GM12873 (cell line): ENCODE results near the gene ASB9.

ENCODE experiments used
- CTCF ChIP-seq: IDR thresholded peaks from 2 replicates; pipeline ENCODE4 v1.5.1; 2012; ENCODE audit warnings: low read depth, mild to moderate bottlenecking, moderate library complexity, low read length, control low read depth; ENCODE audit not compliant: insufficient read depth; ENCODE audit errors: missing control alignments

The ASB9 gene, protein sequence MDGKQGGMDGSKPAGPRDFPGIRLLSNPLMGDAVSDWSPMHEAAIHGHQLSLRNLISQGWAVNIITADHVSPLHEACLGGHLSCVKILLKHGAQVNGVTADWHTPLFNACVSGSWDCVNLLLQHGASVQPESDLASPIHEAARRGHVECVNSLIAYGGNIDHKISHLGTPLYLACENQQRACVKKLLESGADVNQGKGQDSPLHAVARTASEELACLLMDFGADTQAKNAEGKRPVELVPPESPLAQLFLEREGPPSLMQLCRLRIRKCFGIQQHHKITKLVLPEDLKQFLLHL

DNA sequence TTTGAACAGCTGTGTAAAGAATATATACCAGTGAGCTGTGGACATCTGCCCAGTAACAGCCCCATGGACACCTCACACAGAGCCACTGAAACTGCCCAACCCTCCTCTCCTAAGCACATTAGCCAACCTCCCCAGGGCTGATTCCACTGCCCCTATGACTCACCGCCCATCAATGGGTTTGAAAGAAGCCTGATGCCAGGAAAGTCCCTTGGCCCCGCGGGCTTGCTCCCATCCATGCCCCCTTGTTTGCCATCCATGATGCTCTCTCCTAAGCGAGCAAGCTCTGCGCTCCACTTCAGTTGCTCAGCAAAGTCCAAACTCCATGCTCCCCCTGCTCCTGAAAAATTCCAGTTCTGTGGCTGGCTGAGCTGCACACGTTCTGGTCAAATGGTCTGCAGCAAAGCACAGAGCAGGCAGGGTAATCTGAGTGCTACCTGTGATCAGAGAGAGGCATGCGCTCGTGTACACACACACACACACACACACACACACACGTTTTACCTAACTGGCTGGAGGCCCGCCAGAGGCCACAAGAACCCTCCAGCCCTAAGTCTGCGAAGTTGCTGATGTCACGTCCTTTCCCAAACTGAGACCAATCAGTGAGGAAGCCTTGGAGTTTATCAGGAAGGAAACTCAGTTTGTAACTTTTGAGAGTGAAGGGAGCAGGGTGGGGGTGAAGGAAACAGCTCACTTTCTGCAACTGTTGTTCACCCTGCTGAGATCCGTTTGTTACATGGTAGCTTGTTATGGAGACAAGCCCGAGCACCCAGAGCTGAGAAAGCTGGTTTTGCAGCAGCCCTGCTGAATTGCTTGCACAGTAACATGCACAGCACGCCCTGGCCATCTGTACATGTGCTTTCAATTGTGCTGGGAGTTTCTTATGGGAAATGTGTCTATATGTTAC lies at the start of gene ASB9:
Gene ASB9 (minus strand): TSS at position 466 of the 904 bp plus-strand sequence. CDS start 209 bp downstream, at position 257.
- TF ChIP-seq CTCF, result no peak

GRCh38 chrX:15319075-15319474 lies 49.2 kb upstream of the ASB9 start:
- TF ChIP-seq CTCF, result no peak

- TF ChIP-seq CTCF, result no peak
Observed at GRCh38 chrX:15315509-15315908, 45.6 kb upstream of the ASB9 start, which contains the start of gene ASB11. TSS of gene ASB11 (minus strand) at chrX:15315640. CDS start at chrX:15315605, 35 bp downstream.

GRCh38 chrX:15314472-15314871 lies 44.6 kb upstream of the ASB9 start:
- no peak for TF ChIP-seq CTCF

DNA sequence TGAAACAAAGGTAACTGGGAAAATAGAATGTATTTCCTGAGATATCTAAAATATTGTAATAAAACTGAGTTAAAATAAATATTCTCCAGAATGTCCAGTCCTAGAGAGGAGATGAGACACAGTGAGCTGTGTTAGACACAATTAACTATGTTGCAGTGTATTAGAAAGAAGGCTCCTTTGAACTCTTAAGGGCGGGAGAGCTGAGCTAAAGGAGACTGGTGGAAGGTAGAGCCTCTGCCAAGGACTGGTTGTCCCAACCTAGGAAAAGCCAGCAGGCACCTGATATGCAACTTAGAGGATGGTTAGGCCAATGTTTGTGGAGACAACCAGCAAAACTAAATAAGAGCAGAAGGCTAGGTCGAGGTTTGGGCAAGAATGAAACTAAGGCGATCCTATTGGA lies 41.2 kb upstream of the ASB9 start:
- TF ChIP-seq CTCF, result no peak

GRCh38 chrX:15310117-15310516 lies 40.2 kb upstream of the ASB9 start:
- TF ChIP-seq CTCF, result no peak

GRCh38 chrX:15301924-15302323 lies 32.0 kb upstream of the ASB9 start:
- TF ChIP-seq CTCF, result no peak
